ENCODE data around the gene FAM20A.

The FAM20A gene

DNA sequence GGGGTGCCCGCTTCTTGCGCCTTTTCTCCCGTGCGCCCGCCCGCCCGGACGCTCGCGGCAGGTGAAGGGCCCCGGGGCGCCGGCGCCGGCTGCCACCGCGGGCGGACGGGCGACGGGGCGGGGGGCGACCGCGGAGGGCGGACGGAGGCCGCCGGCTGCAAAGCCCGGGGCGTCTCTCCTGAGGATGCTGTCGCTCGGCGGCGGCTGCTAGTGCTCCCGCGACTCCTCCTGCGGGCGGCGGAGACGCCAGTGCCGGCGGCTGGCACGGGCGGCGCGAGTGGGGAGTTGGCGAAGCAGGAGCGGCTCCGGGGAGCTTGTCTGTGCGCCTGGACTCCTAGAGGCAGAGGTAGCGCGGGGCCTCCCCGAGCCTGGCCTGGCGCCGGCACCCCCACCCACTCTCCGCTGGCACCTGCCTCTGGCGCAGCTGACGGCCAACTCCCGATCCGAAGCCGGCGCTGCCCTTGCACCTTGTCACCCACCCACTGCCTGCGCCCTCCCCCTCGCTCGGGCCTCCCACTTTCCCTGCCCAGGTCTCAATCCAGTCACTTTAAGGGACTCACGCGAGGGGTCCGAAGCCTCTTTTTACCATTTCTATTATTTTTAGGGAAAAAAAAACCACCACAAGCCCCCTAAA is at the start of gene FAM20A:
FAM20A (minus strand) TSS at position 437 of the 634 bp plus-strand sequence. CDS start 701 bp downstream, outside the sequence.
- Histone ChIP-seq H2AFZ (ENCODE audit: low read depth) (no peak within 1 kb of the TSS), H4K20me1 (ENCODE audit: insufficient read depth) (no peaks in the 10 kb centered on the region), H3K79me2 (ENCODE audit: insufficient read depth, low read depth) (no peaks in the 10 kb centered on the region), H3K36me3 (ENCODE audit: insufficient read depth) (no peaks in the 10 kb centered on the region), H3K4me3 (IDR thresholded peaks at IDR 0.05; ENCODE audit: insufficient read depth, low read depth, low read length) (no peak within 1 kb of the TSS), H3K27ac (no peak within 1 kb of the TSS), H3K27me3 (ENCODE audit: insufficient read depth, low read depth) (no peaks in the 10 kb centered on the region), H3K4me2 (no peak within 1 kb of the TSS), H3K4me1 (ENCODE audit: low read depth, poor library complexity, severe bottlenecking) (no peaks in the 10 kb centered on the region), H3K9ac (no peak within 1 kb of the TSS)
- no peak for TF ChIP-seq CTCF (conservative IDR thresholded peaks at IDR 0.05; ENCODE audit: low read depth, low read length)

DNA sequence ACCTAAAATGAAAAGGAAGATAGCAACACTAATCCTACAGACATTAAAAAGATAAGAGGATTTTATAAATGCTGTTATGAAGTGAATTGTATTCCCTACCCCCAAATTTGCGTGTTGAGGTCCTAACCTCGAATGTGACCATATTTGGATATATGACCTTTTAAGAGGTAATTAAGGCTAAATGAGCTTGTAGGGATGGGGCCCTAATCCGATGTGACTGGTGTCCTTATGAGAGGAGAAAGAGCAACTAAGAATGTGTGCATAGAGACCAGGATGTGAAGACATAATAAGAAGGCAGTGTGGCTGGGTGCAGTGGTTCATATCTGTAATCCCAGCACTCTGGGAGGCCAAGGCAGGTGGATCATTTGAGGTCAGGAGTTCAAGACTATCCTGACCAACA is 48.2 kb upstream of the FAM20A start:
- Histone ChIP-seq H3K27ac (no peak overlapping the region), H3K9ac (no peak overlapping the region), H4K20me1 (ENCODE audit: insufficient read depth) (no peaks in the 10 kb centered on the region), H3K27me3 (ENCODE audit: insufficient read depth, low read depth) (no peaks in the 10 kb centered on the region), H2AFZ (ENCODE audit: low read depth) (no peak overlapping the region), H3K4me3 (IDR thresholded peaks at IDR 0.05; ENCODE audit: insufficient read depth, low read depth, low read length) (no peak overlapping the region), H3K4me1 (ENCODE audit: low read depth, poor library complexity, severe bottlenecking) (no peaks in the 10 kb centered on the region), H3K4me2 (no peak overlapping the region), H3K79me2 (ENCODE audit: insufficient read depth, low read depth) (no peaks in the 10 kb centered on the region), H3K36me3 (ENCODE audit: insufficient read depth) (no peaks in the 10 kb centered on the region)
- TF ChIP-seq CTCF (conservative IDR thresholded peaks at IDR 0.05; ENCODE audit: low read depth, low read length) = no peak

GRCh38 chr17:68646626-68647526 is 45.7 kb upstream of the FAM20A start:
- Histone ChIP-seq H3K4me2 (no peak overlapping the region), H4K20me1 (ENCODE audit: insufficient read depth) (no peaks in the 10 kb centered on the region), H3K27me3 (ENCODE audit: insufficient read depth, low read depth) (no peaks in the 10 kb centered on the region), H3K9ac (no peak overlapping the region), H2AFZ (ENCODE audit: low read depth) (no peak overlapping the region), H3K79me2 (ENCODE audit: insufficient read depth, low read depth) (no peaks in the 10 kb centered on the region), H3K4me1 (ENCODE audit: low read depth, poor library complexity, severe bottlenecking) (no peaks in the 10 kb centered on the region), H3K27ac (no peak overlapping the region), H3K4me3 (IDR thresholded peaks at IDR 0.05; ENCODE audit: insufficient read depth, low read depth, low read length) (no peak overlapping the region), H3K36me3 (ENCODE audit: insufficient read depth) (no peaks in the 10 kb centered on the region)
- no peak for TF ChIP-seq CTCF (conservative IDR thresholded peaks at IDR 0.05; ENCODE audit: low read depth, low read length)

DNA sequence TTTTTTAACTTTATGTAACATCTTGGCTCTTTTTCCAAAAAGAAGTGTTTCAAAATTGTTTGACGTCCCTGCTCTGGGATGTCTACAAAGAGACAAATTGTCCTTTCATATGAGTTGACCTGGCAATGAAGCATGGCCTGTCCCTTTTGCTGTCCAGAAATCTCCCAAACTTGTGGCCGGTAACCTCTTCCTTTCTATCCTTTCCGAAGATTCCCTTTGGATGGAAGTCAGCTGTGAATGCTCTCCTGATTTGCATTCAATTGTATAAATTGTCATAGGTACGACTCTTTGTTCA is 40.9 kb upstream of the FAM20A start:
- no peak overlapping the region for H2AFZ ChIP-seq (ENCODE audit: low read depth)
- TF ChIP-seq CTCF (conservative IDR thresholded peaks at IDR 0.05; ENCODE audit: low read depth, low read length) = no peak
- no peaks in the 10 kb centered on the region for H3K36me3 ChIP-seq (ENCODE audit: insufficient read depth)
- no peaks in the 10 kb centered on the region for H3K4me1 ChIP-seq (ENCODE audit: low read depth, poor library complexity, severe bottlenecking)
- no peak overlapping the region for H3K27ac ChIP-seq
- H3K4me3 ChIP-seq (IDR thresholded peaks at IDR 0.05; ENCODE audit: insufficient read depth, low read depth, low read length) = no peak overlapping the region
- H3K9ac ChIP-seq = no peak overlapping the region
- no peaks in the 10 kb centered on the region for H3K79me2 ChIP-seq (ENCODE audit: insufficient read depth, low read depth)
- H3K4me2 ChIP-seq = no peak overlapping the region
- no peaks in the 10 kb centered on the region for H4K20me1 ChIP-seq (ENCODE audit: insufficient read depth)
- H3K27me3 ChIP-seq (ENCODE audit: insufficient read depth, low read depth) = no peaks in the 10 kb centered on the region
